ENCODE measurements around the gene DRD1.
"Not testable (repeated sequence)": the region's sequence is repeated elsewhere in the genome, so short reads cannot be mapped to it uniquely, and the experiment has no call there.

Gene DRD1

GRCh38 chr5:175434800-175435199 lies 9.2 kb downstream of the DRD1 start:
- in situ Hi-C loops (cut with MboI; ENCODE audit: low sequenced_read_pairs) = no loop called here

GRCh38 chr5:175427762-175428161 lies 16.2 kb downstream of the DRD1 start:
- in situ Hi-C loops (cut with MboI; ENCODE audit: low sequenced_read_pairs) = no loop called here

GRCh38 chr5:175424594-175424993 lies 19.4 kb downstream of the DRD1 start:
- in situ Hi-C loops (cut with MboI; ENCODE audit: low sequenced_read_pairs) = not testable (repeated sequence)

- in situ Hi-C loops (cut with MboI; ENCODE audit: low sequenced_read_pairs) = no loop called here
Observed at GRCh38 chr5:175422058-175422457, 21.9 kb downstream of the DRD1 start.

GRCh38 chr5:175420383-175420782 lies 23.6 kb downstream of the DRD1 start:
- in situ Hi-C loops (cut with MboI; ENCODE audit: low sequenced_read_pairs) = no loop called here

- in situ Hi-C loops (cut with MboI; ENCODE audit: low sequenced_read_pairs) = no loop called here
Observed at GRCh38 chr5:175418251-175418650, 25.7 kb downstream of the DRD1 start.

GRCh38 chr5:175417384-175417783 lies 26.6 kb downstream of the DRD1 start:
- in situ Hi-C loops (cut with MboI; ENCODE audit: low sequenced_read_pairs) = no loop called here

GRCh38 chr5:175415303-175415702 lies 28.7 kb downstream of the DRD1 start:
- in situ Hi-C loops (cut with MboI; ENCODE audit: low sequenced_read_pairs) = no loop called here

- in situ Hi-C loops (cut with MboI; ENCODE audit: low sequenced_read_pairs) = no loop called here
Observed at GRCh38 chr5:175410926-175411325, 33.1 kb downstream of the DRD1 start.

- in situ Hi-C loops (cut with MboI; ENCODE audit: low sequenced_read_pairs) = no loop called here
Observed at GRCh38 chr5:175406300-175406699, 37.7 kb downstream of the DRD1 start.

GRCh38 chr5:175397590-175398297 lies 46.2 kb downstream of the DRD1 start:
- in situ Hi-C loops (cut with MboI; ENCODE audit: low sequenced_read_pairs) = not testable (repeated sequence)

- in situ Hi-C loops (cut with MboI; ENCODE audit: low sequenced_read_pairs) = not testable (repeated sequence)
Observed at GRCh38 chr5:175395430-175395829, 48.6 kb downstream of the DRD1 start.

GRCh38 chr5:175394601-175395000 lies 49.4 kb downstream of the DRD1 start:
- in situ Hi-C loops (cut with MboI; ENCODE audit: low sequenced_read_pairs) = no loop called here

- in situ Hi-C loops (cut with MboI; ENCODE audit: low sequenced_read_pairs) = no loop called here
Observed at GRCh38 chr5:175393897-175394296, 50.1 kb downstream of the DRD1 start.

- in situ Hi-C loops (cut with MboI; ENCODE audit: low sequenced_read_pairs) = no loop called here
Observed at GRCh38 chr5:175392236-175392635, 51.7 kb downstream of the DRD1 start.

- in situ Hi-C loops (cut with MboI; ENCODE audit: low sequenced_read_pairs) = no loop called here
Observed at GRCh38 chr5:175390352-175391083, 53.5 kb downstream of the DRD1 start.

All from HL-60/S4 (cell line).